ENCODE measurements around the gene HEMGN.

The HEMGN gene

DNA sequence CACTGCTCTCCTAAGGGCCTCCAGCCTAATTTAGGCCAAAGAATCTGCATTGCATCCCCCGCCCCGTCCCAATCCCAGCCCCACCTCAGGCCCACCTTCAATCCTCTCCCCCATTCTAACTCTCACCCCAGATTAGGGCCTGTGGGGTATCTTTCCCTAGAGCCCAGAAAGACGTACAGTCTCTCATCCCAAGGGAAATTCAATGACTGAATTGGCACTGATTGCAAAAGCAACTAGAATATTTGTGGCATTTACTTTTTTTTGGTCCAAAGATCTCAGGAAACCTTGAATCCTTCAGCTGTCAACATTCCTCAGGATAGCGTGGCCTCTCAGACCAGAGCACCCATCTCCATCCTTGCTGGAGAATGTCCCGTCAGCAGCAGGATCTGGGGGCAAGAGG, 46.2 kb downstream of the HEMGN start:
- TF ChIP-seq, protein P1, sequence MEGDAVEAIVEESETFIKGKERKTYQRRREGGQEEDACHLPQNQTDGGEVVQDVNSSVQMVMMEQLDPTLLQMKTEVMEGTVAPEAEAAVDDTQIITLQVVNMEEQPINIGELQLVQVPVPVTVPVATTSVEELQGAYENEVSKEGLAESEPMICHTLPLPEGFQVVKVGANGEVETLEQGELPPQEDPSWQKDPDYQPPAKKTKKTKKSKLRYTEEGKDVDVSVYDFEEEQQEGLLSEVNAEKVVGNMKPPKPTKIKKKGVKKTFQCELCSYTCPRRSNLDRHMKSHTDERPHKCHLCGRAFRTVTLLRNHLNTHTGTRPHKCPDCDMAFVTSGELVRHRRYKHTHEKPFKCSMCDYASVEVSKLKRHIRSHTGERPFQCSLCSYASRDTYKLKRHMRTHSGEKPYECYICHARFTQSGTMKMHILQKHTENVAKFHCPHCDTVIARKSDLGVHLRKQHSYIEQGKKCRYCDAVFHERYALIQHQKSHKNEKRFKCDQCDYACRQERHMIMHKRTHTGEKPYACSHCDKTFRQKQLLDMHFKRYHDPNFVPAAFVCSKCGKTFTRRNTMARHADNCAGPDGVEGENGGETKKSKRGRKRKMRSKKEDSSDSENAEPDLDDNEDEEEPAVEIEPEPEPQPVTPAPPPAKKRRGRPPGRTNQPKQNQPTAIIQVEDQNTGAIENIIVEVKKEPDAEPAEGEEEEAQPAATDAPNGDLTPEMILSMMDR (IDR thresholded peaks at IDR 0.05; ENCODE audit: insufficient read depth, missing control alignments), result no peak
- FAIRE-seq, result no peak
- DNase-seq (ENCODE audit: insufficient read length, low spot score), result no peak

DNA sequence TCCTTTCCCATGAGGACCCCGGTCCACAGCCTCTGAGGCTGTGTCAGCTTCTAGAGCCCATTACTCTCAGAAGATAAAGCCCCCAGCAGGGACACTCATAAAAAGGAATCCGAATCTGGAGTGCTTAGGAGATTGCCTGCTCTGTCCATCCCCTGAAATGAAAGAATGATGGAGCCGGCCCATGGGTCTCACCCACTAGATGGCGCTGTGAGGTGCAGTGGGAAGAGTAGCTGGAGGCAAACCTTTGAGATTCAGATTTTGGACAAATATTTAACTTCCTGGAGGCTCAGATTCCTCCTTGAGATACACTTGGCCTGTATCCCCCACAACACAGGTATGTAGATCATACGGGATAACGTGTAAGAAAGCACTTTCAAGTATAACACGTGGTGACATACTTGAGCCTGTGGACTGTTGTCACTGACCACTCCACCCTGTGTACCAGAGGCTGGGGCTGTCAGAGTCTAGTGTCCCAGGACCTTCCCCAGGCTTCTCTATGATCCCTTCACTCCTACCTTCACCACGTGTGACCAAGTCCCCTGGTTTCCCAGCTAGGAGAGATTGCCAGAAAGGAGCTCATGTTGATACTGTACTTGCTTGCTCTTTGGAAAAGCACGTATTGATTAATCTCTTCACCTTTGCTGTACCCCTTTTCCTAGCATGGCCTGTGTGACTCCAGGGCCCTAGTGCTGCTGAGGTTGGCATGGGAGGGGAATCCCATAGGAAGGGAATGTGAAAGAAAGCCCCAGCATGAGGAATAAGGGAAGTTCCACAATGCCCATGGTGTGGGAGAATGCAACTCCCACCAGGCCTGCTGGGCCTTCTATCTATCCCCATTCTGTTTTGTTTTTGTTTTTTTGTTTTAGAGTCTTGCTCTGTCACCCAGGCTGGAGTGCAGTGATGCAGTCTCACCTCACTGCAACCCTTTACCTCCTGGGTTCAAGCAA, 47.8 kb downstream of the HEMGN start:
- no peak for FAIRE-seq
- TF ChIP-seq, protein P1 (IDR thresholded peaks at IDR 0.05; ENCODE audit: insufficient read depth, missing control alignments), result peak; percentile 52
- no peak for DNase-seq (ENCODE audit: insufficient read length, low spot score)

DNA sequence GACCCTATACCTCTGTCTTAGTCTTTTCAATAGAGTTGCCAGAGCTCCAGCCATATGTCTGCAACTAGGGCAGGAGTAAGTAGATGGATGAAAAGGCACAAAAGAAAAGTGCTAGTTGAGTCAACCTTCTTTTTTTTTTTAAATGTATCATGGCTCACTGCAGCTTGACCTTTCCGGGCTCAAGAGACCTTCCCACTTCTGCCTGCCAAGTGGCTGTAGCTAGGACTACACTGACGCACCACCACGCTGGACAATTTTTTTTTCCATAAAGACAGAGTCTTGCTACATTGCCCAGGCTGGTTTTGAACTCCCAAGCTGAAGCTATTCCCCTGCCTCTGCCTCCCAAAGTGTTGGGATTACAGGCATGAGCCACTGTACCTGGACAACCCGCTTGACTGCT, 57.6 kb downstream of the HEMGN start:
- DNase-seq (ENCODE audit: insufficient read length, low spot score), result no peak
- no peak for FAIRE-seq
- TF ChIP-seq, protein P1 (IDR thresholded peaks at IDR 0.05; ENCODE audit: insufficient read depth, missing control alignments), result no peak

All from D721Med (cell line).